Endothelial cell of umbilical vein (primary cell): Measurements from ENCODE around the gene ADARB1. TPM values are rescaled to one million over a fixed set of nuclear protein-coding genes. Genes with fewer than 3 reads are reported as not detected.

Source experiments
- BruUV-seq: library from RNA; stranded (reverse); fragments of 400-500 nt; replicated peaks from 2 replicates; lab custom pipeline; 2021; lab: Mats Ljungman, UMichigan
- CTCF ChIA-PET: fragments of 300-600, 350-600 bp; sonication (Branson Sonifier 250); formaldehyde crosslinking; loops from one replicate; lab custom pipeline; 2021; ENCODE audit warnings: antibody characterized with exemption, inconsistent platforms; lab: Charles Lee
- POLR2A ChIA-PET: fragments of 300-600, 350-600 bp; sonication (Branson Sonifier 250); formaldehyde crosslinking; loops from one replicate; lab custom pipeline; 2021; ENCODE audit warnings: antibody characterized with exemption, inconsistent platforms; lab: Charles Lee
- DNase-seq: peaks from one replicate; pipeline ENCODE4 v3.0.0-alpha.2; 2011; ENCODE audit warnings: low read depth, low spot score
- FAIRE-seq: peaks from 2 replicates; lab custom pipeline; 2011; peaks lifted over from hg19 to GRCh38; lab: Jason Lieb, UNC
- H2AFZ ChIP-seq: 2 replicates; pipeline ENCODE4 v1.6.0; 2012; ENCODE audit warnings: low read depth, low read length, control low read depth, inconsistent platforms
- H3K27ac ChIP-seq: 2 replicates; pipeline ENCODE4 v1.5.1; 2011; ENCODE audit warnings: low read depth, mild to moderate bottlenecking, control low read depth, low read length, moderate library complexity; ENCODE audit not compliant: insufficient read depth
- H3K27me3 ChIP-seq, 2 experiments: 2 replicates each; pipeline versions ENCODE4 v1.6.0 to v1.6.1; 2011; ENCODE audit warnings: low read length in 2 of 2, mixed read lengths in 1 of 2; ENCODE audit not compliant: control insufficient read depth in 2 of 2, insufficient read depth in 2 of 2
- H3K36me3 ChIP-seq, 2 experiments: 2 replicates in 1 of 2; 3 replicates in 1 of 2; pipeline ENCODE4 v1.5.1; 2011; ENCODE audit warnings: low read length in 2 of 2, mild to moderate bottlenecking in 1 of 2, moderate library complexity in 1 of 2; ENCODE audit not compliant: control insufficient read depth in 2 of 2, insufficient read depth in 2 of 2; ENCODE audit errors: extremely low read depth in 1 of 2
- H3K4me1 ChIP-seq: 3 replicates; pipeline ENCODE4 v1.5.1; 2011; ENCODE audit warnings: mild to moderate bottlenecking, low read length; ENCODE audit not compliant: control insufficient read depth, insufficient read depth; ENCODE audit errors: extremely low read depth
- H3K4me2 ChIP-seq: 2 replicates; pipeline ENCODE4 v1.6.1; 2011; ENCODE audit warnings: low read length, control low read depth, mixed read lengths; ENCODE audit not compliant: insufficient read depth
- H3K4me3 ChIP-seq, 3 experiments: fragments of 200-600 bp in 1 of 3; sonication (generic), shearing (Covaris generic) in 1 of 3; replicated peaks in 1 of 3; 2 replicates each; pipeline ENCODE4 v1.5.1; 2011 to 2016; ENCODE audit warnings: control low read depth in 3 of 3, low read length in 3 of 3, mild to moderate bottlenecking in 2 of 3, inconsistent platforms in 1 of 3, low read depth in 1 of 3, moderate library complexity in 1 of 3; ENCODE audit not compliant: insufficient read depth in 1 of 3
- H3K79me2 ChIP-seq: 2 replicates; pipeline ENCODE4 v1.6.0; 2012; ENCODE audit warnings: low read length, inconsistent platforms; ENCODE audit not compliant: control insufficient read depth, insufficient read depth
- H3K9ac ChIP-seq: replicated peaks from 2 replicates; pipeline ENCODE3; 2011; ENCODE audit warnings: low read length, control low read depth; ENCODE audit not compliant: insufficient read depth; ENCODE audit errors: extremely low read depth
- H3K9me1 ChIP-seq: replicated peaks from 3 replicates; pipeline ENCODE4 v1.6.0; 2011; ENCODE audit warnings: mild to moderate bottlenecking, low read length; ENCODE audit not compliant: control insufficient read depth, insufficient read depth; ENCODE audit errors: extremely low read depth
- H3K9me3 ChIP-seq: replicated peaks from 2 replicates; pipeline ENCODE4 v1.5.1; 2012; ENCODE audit warnings: low read length, inconsistent platforms; ENCODE audit not compliant: control insufficient read depth, insufficient read depth
- H4K20me1 ChIP-seq: replicated peaks from 2 replicates; pipeline ENCODE3; 2011; ENCODE audit warnings: mild to moderate bottlenecking, low read length; ENCODE audit not compliant: control insufficient read depth, insufficient read depth; ENCODE audit errors: extremely low read depth
- CTCF ChIP-seq, 2 donors: IDR thresholded peaks; 1 replicate in 1 of 2; 2 replicates in 1 of 2; pipeline ENCODE4 v1.5.1; 2011; ENCODE audit warnings: low read length in 2 of 2, mild to moderate bottlenecking in 2 of 2, moderate library complexity in 2 of 2, control low read depth in 1 of 2, inconsistent platforms in 1 of 2, low read depth in 1 of 2; ENCODE audit not compliant: insufficient read depth in 1 of 2; ENCODE audit errors: extremely low read depth in 1 of 2
- EZH2 ChIP-seq: IDR thresholded peaks from 2 replicates; pipeline ENCODE4 v1.6.1; 2012; ENCODE audit warnings: borderline replicate concordance, low read depth, mild to moderate bottlenecking, moderate library complexity, low read length, inconsistent platforms; ENCODE audit not compliant: severe bottlenecking
- FOS ChIP-seq: IDR thresholded peaks from 2 replicates; pipeline ENCODE4 v1.6.1; 2011; ENCODE audit warnings: mild to moderate bottlenecking, low read length, moderate library complexity, borderline replicate concordance; ENCODE audit not compliant: insufficient read depth
- GATA2 ChIP-seq: IDR thresholded peaks from 2 replicates; pipeline ENCODE4 v1.7.0; 2011; ENCODE audit warnings: low read depth, mild to moderate bottlenecking, moderate library complexity, mixed read lengths, low read length; ENCODE audit not compliant: insufficient read length, insufficient read depth
- MYC ChIP-seq: IDR thresholded peaks from one replicate; pipeline ENCODE4 v1.6.1; 2011; ENCODE audit warnings: mild to moderate bottlenecking, low read depth, low read length
- POLR2A ChIP-seq: IDR thresholded peaks from 2 replicates; pipeline ENCODE4 v1.6.1; 2012; ENCODE audit warnings: low read depth, mild to moderate bottlenecking, control low read depth, low read length
- POLR2AphosphoS5 ChIP-seq: IDR thresholded peaks from 2 replicates; pipeline ENCODE4 v1.6.1; 2012; ENCODE audit warnings: low read depth, mild to moderate bottlenecking, control low read depth, low read length, moderate library complexity; ENCODE audit not compliant: insufficient read depth
- dilution Hi-C: fragments of 300-500 bp; cut with MboI; formaldehyde crosslinking; loops from one replicate; pipeline ENCODE4 v1.15.0; 2019; ENCODE audit warnings: low sequenced_read_pairs; ENCODE audit not compliant: extremely low pct_ligation_motif_present
- intact Hi-C: fragments of 100-400 bp; cut with micrococcal nuclease; formaldehyde crosslinking; loops from one replicate; pipeline ENCODE4 v1.10.0; 2022
- polyA plus RNA-seq, 4 experiments: library from polyadenylated mRNA; depleted of rRNA in 3 of 4; stranded (reverse) in 3 of 4; unstranded in 1 of 4; fragments of >200 nt; gene quantifications; 2 replicates each; pipeline versions ENCODE4 v1.2.1 to v1.2.3, GENCODE V29; 2011 to 2012; ENCODE audit warnings: missing spikeins in 1 of 4
- total RNA-seq: library from RNA; stranded (reverse); gene quantifications from 2 replicates; pipeline ENCODE4 v1.2.3, GENCODE V29; 2021
- TF ChIP-seq, protein P1 (sequence below): IDR thresholded peaks from 2 replicates; pipeline ENCODE4 v1.6.1; 2011; ENCODE audit not compliant: insufficient read depth, insufficient read length

ADARB1 gene
- total and polyA plus RNA-seq, 2 donors (not counting 3 experiments of a cell fraction or from before 2014, with no cell fraction given): 32.5 to 54.3 TPM

GRCh38 chr21:45177039-45177438 lies 102.7 kb downstream of the ADARB1 start:
- Histone ChIP-seq H3K9ac (no peak overlapping the region), H3K9me3 (no peaks in the 10 kb centered on the region), H3K4me2 (no peak overlapping the region), H4K20me1 (no peaks in the 10 kb centered on the region), H3K4me3 (no peak overlapping the region), H3K27me3 (no peaks in the 10 kb centered on the region), H3K36me3 (peaks cover 11 to 14% of the 10 kb centered on the region in 2 experiments), H3K4me1 (peaks cover 2% of the 10 kb centered on the region), H2AFZ (no peak overlapping the region), H3K27ac (no peak overlapping the region), H3K79me2 (no peaks in the 10 kb centered on the region), H3K9me1 (no peaks in the 10 kb centered on the region)
- TF ChIP-seq GATA2 (no peak), MYC (no peak), FOS (no peak), POLR2AphosphoS5 (no peak)
- TF ChIP-seq, protein P1, sequence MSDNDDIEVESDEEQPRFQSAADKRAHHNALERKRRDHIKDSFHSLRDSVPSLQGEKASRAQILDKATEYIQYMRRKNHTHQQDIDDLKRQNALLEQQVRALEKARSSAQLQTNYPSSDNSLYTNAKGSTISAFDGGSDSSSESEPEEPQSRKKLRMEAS: no peak
- dilution Hi-C loops (no loop called here), intact Hi-C loops (no loop called here)
- ChIA-PET CTCF (no interaction called here), POLR2A (no interaction called here)
- FAIRE-seq (no peak), DNase-seq (no peak)
- BruUV-seq: no TSS peak

GRCh38 chr21:45178070-45178608 lies 103.8 kb downstream of the ADARB1 start:
- no peaks in the 10 kb centered on the region for H3K27me3 ChIP-seq
- H3K4me1 ChIP-seq: peaks cover 13% of the 10 kb centered on the region
- H3K9me3 ChIP-seq: no peaks in the 10 kb centered on the region
- no peaks in the 10 kb centered on the region for H3K79me2 ChIP-seq
- peaks cover 11 to 14% of the 10 kb centered on the region in 2 experiments for H3K36me3 ChIP-seq
- H3K9me1 ChIP-seq: no peaks in the 10 kb centered on the region
- H3K9ac ChIP-seq: no peak overlapping the region
- H2AFZ ChIP-seq: no peak overlapping the region
- intact Hi-C loops: no loop called here
- CTCF ChIA-PET: no interaction called here
- FAIRE-seq (no peak), DNase-seq (no peak)
- H4K20me1 ChIP-seq: no peaks in the 10 kb centered on the region
- H3K4me3 ChIP-seq: no peak overlapping the region
- dilution Hi-C loops: no loop called here
- no TSS peak for BruUV-seq
- no peak overlapping the region for H3K4me2 ChIP-seq
- POLR2A ChIA-PET: no interaction called here
- H3K27ac ChIP-seq: no peak overlapping the region
- TF ChIP-seq EZH2 (no peak), FOS (no peak), GATA2 (no peak), POLR2A (no peak), CTCF (IDR thresholded peaks at IDR 0.05; ENCODE audit: extremely low read depth in 1 of 2, insufficient read depth in 1 of 2, low read depth in 1 of 2, low read length in 2 of 2) (no peak), POLR2AphosphoS5 (no peak)
- TF ChIP-seq, protein P1: no peak
